Measurements from ENCODE around the gene ITGB3. TPM values are rescaled to one million over a fixed set of nuclear protein-coding genes. Genes with fewer than 3 reads are reported as not detected.

ITGB3 gene
- total and polyA plus RNA-seq, 2 of the 8 experiments (the other 6 are each of a cell fraction or from before 2014, with no cell fraction given), result 0.08 to 0.09 TPM

- TF ChIP-seq CREB1 (IDR thresholded peaks at IDR 0.05) (no peak), JUND (IDR thresholded peaks at IDR 0.05; ENCODE audit: low read length) (no peak), SUZ12 (IDR thresholded peaks at IDR 0.05; ENCODE audit: low read length) (no peak), ZNF274 (IDR thresholded peaks at IDR 0.05; ENCODE audit: borderline replicate concordance, extremely low read depth, low read length) (no peak), JUN (IDR thresholded peaks at IDR 0.05; ENCODE audit: low read depth, low read length) (no peak), USF2 (IDR thresholded peaks at IDR 0.05; ENCODE audit: low read length) (no peak), CHD7 (IDR thresholded peaks at IDR 0.05; ENCODE audit: insufficient replicate concordance, low read length) (no peak)
Measured at GRCh38 chr17:47292206-47292605, 38.6 kb downstream of the ITGB3 start (continued).
